Thoracic aorta (tissue), 2 donors: Measurements from ENCODE around the gene RHOC. TPM values are rescaled to one million over a fixed set of nuclear protein-coding genes. Genes with fewer than 3 reads are reported as not detected.

Experiments
- ATAC-seq: fragments of 150-250 bp; one replicate; pipeline ENCODE4 v1.8.0; 2017; ENCODE audit warnings: low read depth; ENCODE audit not compliant: insufficient number of reproducible peaks, low FRiP score
- DNase-seq: peaks from one replicate; pipeline ENCODE4 v3.0.0-alpha.2; 2020; ENCODE audit warnings: low spot score
- H3K27ac ChIP-seq, 2 donors: fragments of 200-600 bp; sonication (generic); 1 replicate in 1 of 2; 2 replicates in 1 of 2; pipeline ENCODE4 v1.5.1; 2016; ENCODE audit warnings: mild to moderate bottlenecking in 2 of 2, moderate library complexity in 2 of 2
- H3K27me3 ChIP-seq: fragments of 200-600 bp; sonication (generic); replicated peaks from 2 replicates; pipeline ENCODE4 v1.6.0; 2016; ENCODE audit warnings: mild to moderate bottlenecking; ENCODE audit not compliant: insufficient read depth
- H3K36me3 ChIP-seq: fragments of 200-600 bp; sonication (generic); one replicate; pipeline ENCODE4 v1.5.1; 2016
- H3K4me1 ChIP-seq, 2 donors: fragments of 200-600 bp; sonication (generic); 1 replicate in 1 of 2; 2 replicates in 1 of 2; pipeline versions ENCODE4 v1.5.1 to v1.6.0; 2016; ENCODE audit warnings: low read depth in 2 of 2, mild to moderate bottlenecking in 1 of 2; ENCODE audit not compliant: control insufficient read depth in 1 of 2
- H3K4me3 ChIP-seq: fragments of 200-600 bp; sonication (generic); 2 replicates; pipeline ENCODE4 v1.5.1; 2016; ENCODE audit warnings: mild to moderate bottlenecking
- H3K9me3 ChIP-seq: fragments of 200-600 bp; sonication (generic); 2 replicates; pipeline ENCODE4 v1.5.1; 2016
- CTCF ChIP-seq: fragments of 200-600 bp; sonication (generic); IDR thresholded peaks from one replicate; pipeline ENCODE4 v1.5.1; 2019; ENCODE audit warnings: antibody characterized with exemption
- total RNA-seq, 2 donors: library from RNA; depleted of rRNA; stranded (reverse); fragments of >200 nt; gene quantifications; one replicate each; pipeline versions ENCODE4 v1.1.0 to v1.2.3, GENCODE V29; 2016

Gene RHOC
- total RNA-seq, 2 donors from 2014 or later, result 297 to 378 TPM

GRCh38 chr1:112673592-112674439, 33.1 kb downstream of the RHOC start:
- H3K27ac ChIP-seq, result peak overlapping the region; percentile 75 to 86
- peak; percentile 54 for TF ChIP-seq CTCF
- H3K4me3 ChIP-seq, result peak overlapping the region; percentile 95
- peaks cover 11 to 24% of the 10 kb centered on the region in 2 donors for H3K4me1 ChIP-seq
- H3K27me3 ChIP-seq, result no peaks in the 10 kb centered on the region
- DNase-seq, result no peak
- H3K36me3 ChIP-seq, result peaks cover 6% of the 10 kb centered on the region
- ATAC-seq, result peak; percentile 63
- H3K9me3 ChIP-seq, result no peaks in the 10 kb centered on the region

- DNase-seq (no peak), ATAC-seq (no peak)
- Histone ChIP-seq H3K4me1 (peaks cover 11 to 24% of the 10 kb centered on the region in 2 donors), H3K9me3 (no peaks in the 10 kb centered on the region), H3K27ac (peak overlapping the region; percentile 11 to 86), H3K27me3 (no peaks in the 10 kb centered on the region), H3K4me3 (no peak overlapping the region), H3K36me3 (peaks cover 13% of the 10 kb centered on the region)
- TF ChIP-seq CTCF, result no peak
These were observed 34.1 kb downstream of the RHOC start for GRCh38 chr1:112672842-112673241.

GRCh38 chr1:112672009-112672408, 34.9 kb downstream of the RHOC start:
- Histone ChIP-seq H3K4me1 (peaks cover 11 to 24% of the 10 kb centered on the region in 2 donors), H3K36me3 (peaks cover 20% of the 10 kb centered on the region), H3K4me3 (no peak overlapping the region), H3K9me3 (no peaks in the 10 kb centered on the region), H3K27me3 (no peaks in the 10 kb centered on the region), H3K27ac (no peak overlapping the region)
- TF ChIP-seq CTCF, result no peak
- ATAC-seq (no peak), DNase-seq (no peak)

GRCh38 chr1:112666946-112667345, 40.0 kb downstream of the RHOC start:
- no peak overlapping the region for H3K27ac ChIP-seq
- H3K36me3 ChIP-seq, result peaks cover 40% of the 10 kb centered on the region
- TF ChIP-seq CTCF, result no peak
- H3K9me3 ChIP-seq, result no peaks in the 10 kb centered on the region
- H3K4me3 ChIP-seq, result no peak overlapping the region
- DNase-seq (no peak), ATAC-seq (no peak)
- H3K27me3 ChIP-seq, result no peaks in the 10 kb centered on the region
- no peaks in the 10 kb centered on the region for H3K4me1 ChIP-seq

- ATAC-seq (no peak), DNase-seq (no peak)
- peaks cover 45% of the 10 kb centered on the region for H3K36me3 ChIP-seq
- H3K4me3 ChIP-seq, result no peak overlapping the region
- H3K27ac ChIP-seq, result no peak overlapping the region
- H3K27me3 ChIP-seq, result no peaks in the 10 kb centered on the region
- H3K4me1 ChIP-seq, result no peaks in the 10 kb centered on the region
- no peaks in the 10 kb centered on the region for H3K9me3 ChIP-seq
- TF ChIP-seq CTCF, result no peak
These were observed 41.1 kb downstream of the RHOC start for GRCh38 chr1:112665857-112666256.
